ENCODE results near the gene WNT16.

GRCh38 chr7:121383235-121383910 is 54.6 kb downstream of the WNT16 start:
- TF ChIP-seq CTCF (IDR thresholded peaks at IDR 0.05) (no peak), POLR2A (IDR thresholded peaks at IDR 0.05) (no peak), POLR2AphosphoS5 (IDR thresholded peaks at IDR 0.05) (no peak)

Measured in breast epithelium (tissue), 3 donors.